GM04504 (cell line): ENCODE data around the gene ITGB2.

Source experiments
- DNase-seq: peaks from one replicate; pipeline ENCODE4 v3.0.0-alpha.2; 2012; ENCODE audit warnings: low read depth

The ITGB2 gene

GRCh38 chr21:44910229-44911067, 10.3 kb downstream of the ITGB2 start:
- DNase-seq, result no peak

DNA sequence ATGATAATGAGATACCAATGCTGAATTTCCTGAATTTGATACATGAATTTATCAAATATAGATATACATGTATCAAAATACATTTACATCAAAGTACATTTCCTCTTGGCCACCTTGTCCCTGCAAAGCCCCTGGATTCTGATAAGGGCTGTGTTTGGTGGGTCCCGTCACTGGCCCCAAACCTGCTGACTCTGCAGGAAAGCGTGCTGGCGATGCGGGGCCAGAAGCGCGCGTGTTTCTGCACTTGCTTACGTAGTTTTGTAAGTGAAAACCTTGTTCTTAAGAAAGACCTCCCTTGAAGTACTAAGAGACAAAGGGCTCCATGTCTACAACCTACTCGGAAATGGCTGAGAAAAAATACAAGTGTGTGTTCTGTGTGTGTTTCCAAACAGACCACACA, 11.0 kb downstream of the ITGB2 start:
- no peak for DNase-seq

DNA sequence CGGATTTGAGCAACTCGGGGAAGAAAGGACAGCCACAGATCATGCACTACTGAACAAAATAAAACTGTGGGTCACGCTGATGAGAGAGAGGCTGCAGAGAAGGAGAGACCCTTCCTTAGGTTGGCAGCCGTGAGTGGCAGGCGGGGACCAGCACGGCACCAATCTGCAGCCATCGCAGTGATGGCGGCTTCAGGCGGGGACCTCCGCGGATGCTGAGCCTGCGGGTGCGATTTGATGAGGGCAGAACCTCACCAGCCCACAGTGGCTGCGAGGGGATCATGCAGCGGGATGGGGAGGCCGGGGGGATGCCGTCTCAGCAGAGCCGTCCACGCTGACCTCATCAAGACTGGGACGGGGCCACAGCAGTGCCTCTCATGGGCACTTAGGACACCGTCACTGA, 11.8 kb downstream of the ITGB2 start:
- DNase-seq, result no peak

GRCh38 chr21:44907966-44908895, 12.5 kb downstream of the ITGB2 start:
- DNase-seq, result no peak

GRCh38 chr21:44907225-44907965, 13.3 kb downstream of the ITGB2 start:
- DNase-seq, result no peak

DNA sequence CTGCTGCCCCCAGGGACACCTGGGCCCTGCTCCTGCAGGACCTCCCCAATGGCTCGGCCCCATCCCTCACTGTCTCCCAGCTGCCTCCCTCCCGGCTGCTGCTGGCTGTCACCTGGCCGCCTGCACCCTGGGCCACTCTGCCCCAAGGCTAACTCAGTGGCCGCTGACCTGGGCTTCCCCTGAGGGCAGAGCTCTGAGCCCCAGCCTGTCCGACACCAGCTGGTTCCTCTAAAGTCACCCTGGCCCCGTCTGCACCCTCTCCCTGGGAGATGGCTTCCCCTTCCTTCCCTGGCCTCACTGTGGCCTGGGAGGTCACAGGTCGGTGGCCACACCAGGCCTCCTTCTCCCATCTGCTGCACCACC, 15.0 kb downstream of the ITGB2 start:
- DNase-seq, result no peak

DNA sequence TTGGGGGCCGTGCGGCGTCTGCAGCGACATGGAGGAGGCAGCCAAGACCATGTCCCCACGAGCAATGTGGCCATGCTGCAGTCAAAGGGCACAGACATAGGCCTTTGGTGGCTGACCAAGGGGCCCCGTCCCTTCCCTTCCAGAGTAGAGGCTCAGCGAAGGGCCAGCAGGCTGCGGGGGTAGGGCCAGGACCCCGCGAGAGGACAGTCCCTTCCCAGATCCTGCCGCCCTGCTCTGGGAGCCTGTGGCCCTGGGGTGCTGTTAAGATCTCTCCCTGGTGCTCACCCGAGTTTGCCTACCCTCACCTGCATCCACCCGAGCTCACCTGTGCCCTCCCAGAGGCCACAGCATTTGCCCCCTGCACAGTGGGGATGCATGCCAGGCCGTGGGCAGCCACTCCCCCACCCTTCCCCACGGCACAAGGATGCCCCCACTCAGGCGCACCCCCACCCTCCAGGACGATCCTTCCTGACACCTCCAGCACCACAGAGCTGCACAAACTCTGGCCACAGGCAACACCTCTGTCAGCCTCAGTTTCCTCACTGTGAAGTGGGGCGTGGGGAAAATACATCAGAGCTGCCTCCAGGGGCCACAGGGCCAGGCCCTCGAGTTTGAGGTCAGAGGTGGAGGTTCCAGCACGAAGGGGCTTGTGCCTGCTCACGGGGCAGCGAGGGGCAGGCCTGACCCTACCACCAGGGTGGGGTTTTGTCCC, 15.5 kb downstream of the ITGB2 start:
- no peak for DNase-seq

DNA sequence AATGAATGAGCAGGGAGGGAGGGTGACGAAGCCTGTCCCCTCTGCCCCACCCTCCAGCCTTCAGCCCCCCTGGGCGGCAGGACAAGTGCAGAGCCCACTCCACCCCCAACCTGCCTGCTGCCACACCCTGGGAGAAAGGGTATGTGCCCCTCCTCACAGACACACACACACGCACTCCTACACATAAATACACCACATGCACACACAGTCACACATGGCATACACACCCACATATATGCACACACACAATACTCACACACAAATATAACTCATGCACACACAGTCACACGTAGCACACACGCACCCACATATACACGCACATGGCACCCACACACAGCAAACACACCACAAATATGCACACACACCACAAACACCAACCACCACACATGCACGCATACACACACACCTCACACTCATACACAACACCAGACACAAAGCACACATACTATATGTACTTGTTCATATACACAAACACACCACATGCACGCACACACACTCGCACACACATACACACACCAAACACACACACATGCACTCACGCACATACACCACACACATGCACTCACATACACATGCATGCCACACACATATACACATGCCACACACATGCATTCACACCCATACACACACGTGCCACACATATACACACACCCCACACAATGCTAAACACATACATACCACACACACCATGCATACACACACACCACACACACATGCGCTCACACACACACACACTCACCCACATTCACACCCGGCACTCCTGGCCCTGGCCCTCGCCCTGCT, 16.4 kb downstream of the ITGB2 start:
- DNase-seq, result no peak

- no peak for DNase-seq
These were observed 17.0 kb downstream of the ITGB2 start for GRCh38 chr21:44903689-44904088.

- DNase-seq, result no peak
These were observed 17.5 kb downstream of the ITGB2 start for GRCh38 chr21:44903050-44903685.

DNA sequence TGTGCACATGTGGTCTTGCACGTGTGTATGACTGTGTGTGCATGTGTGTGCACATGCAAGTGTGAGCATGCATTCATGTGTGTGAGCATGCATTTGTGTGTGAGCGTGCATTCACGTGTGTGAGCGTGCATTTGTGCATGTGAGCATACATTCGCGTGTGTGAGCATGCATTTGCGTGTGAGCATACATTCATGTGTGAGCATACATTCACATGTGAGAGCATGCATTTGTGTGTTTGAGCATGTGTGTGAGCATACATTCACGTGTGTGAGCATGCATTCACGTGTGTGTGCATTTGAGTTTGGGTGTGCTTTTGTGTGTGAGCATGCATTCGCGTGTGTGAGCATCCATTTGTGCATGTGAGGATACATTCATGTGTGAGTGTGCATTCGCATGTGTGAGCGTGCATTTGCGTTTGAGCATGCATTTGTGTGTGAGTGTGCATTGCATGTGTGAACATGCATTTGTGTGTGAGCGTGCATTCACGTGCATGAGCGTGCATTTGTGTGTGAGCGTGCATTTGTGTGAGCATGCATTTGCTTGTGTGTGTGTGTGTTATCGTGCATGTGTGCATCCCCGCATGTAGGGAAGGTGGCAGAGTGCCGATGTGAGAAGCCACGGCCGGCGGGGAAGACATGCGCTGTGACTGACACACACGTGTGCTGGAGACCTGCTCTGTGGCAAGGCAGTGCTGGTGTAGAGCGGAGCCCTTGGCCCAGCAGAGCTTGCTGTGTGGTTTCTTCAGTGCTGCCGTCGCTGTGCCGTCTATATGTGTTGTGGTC, 18.2 kb downstream of the ITGB2 start:
- DNase-seq, result no peak

DNA sequence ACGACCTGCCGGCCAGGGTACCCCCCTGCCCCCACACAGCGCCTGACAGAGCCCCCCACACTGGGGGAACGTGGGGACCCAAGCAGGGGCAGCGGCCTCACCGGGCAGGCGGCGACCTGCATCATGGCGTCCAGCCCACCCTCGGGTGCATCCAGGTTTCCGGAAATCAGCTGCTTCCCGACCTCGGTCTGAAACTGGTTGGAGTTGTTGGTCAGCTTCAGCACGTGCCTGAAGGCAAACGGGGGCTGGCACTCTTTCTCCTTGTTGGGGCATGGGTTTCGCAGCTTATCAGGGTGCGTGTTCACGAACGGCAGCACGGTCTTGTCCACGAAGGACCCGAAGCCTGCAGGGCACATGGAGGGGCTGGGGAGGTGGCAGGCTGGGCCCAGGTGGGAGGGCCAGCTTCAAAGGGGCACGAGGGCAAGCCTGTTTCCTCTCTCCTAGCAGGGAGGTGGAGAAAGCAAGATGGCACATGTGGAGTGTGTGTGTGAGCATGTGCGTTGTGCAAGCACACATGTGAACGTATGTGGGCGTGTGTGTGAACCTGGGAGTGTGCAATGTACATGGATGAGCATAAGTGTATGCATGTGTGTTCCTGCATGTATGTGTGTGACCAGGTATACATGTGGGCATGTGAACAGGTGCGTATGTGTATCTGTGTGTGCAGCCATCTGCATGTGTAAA, 19.2 kb downstream of the ITGB2 start:
- no peak for DNase-seq

DNA sequence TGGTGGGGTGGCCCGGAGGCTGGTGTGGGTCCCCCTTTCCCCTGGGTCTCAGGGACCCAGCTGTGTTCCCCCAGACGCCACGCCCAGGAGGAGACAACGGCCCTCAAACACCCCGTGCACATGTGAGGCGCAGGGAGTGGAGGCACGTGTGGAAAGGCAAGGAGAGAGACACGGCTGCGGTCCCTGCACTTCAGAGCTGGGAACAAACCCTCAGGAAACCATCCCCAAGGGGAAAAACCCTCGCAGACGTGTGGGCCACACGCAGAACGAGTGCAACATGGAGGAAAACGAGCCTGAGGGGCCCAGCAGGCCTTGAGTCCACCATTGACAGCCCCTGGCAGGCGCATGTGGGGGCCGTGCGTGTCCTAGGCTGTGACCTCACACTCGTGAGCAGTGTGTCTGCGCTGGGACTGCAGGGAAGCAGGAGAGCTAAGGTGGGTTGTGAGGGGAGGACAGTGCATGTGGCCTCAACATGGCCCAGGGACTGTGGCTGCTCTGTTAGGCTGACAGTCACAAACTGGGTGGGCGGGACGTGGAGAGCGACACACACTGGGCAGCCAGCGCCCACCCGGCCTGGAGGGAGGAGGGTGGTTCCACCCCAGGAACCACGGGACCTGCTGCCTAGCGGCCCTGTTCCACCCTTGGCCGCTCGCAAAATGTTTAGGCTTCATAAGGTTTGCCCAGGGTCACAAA, 20.0 kb downstream of the ITGB2 start:
- DNase-seq, result no peak

DNA sequence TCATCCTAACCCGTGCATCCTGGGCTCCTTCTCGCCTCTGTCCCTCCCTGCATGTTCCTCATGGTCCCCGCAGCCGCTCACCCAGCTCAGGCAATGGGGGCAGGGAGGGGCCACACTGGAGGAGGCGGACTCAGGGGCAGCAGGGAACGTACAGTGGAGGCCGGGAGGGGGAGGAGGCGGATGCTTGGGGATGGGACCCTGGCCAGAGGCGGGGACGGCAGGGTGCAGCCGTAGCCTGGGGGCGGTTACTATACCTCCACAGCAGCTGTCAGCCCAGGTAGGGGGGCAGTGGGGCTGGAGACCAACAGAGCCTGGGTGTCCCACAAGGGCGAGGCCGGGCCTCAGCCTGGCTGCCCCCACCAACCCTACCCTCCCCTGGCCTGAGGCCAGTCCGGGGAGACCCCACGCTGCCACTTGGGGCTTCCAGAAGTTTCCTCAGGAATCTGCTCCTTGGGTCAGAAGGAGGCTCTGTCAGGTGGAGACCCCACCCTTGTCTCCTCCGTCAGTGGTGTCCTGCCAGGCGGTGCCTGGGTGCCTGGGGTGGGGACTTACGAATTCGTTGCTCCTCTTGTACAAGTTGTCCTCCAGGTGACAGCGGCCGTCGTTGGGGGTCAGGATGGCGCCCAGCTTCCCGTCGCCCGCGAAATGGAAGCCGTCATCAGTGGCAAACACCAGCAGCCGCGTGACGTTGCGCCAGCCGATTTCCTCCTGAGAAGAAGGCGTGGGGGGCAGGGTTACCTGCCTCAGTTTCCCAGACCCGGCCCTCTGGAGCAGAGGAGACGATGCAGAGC, 20.7 kb downstream of the ITGB2 start:
- no peak for DNase-seq

DNA sequence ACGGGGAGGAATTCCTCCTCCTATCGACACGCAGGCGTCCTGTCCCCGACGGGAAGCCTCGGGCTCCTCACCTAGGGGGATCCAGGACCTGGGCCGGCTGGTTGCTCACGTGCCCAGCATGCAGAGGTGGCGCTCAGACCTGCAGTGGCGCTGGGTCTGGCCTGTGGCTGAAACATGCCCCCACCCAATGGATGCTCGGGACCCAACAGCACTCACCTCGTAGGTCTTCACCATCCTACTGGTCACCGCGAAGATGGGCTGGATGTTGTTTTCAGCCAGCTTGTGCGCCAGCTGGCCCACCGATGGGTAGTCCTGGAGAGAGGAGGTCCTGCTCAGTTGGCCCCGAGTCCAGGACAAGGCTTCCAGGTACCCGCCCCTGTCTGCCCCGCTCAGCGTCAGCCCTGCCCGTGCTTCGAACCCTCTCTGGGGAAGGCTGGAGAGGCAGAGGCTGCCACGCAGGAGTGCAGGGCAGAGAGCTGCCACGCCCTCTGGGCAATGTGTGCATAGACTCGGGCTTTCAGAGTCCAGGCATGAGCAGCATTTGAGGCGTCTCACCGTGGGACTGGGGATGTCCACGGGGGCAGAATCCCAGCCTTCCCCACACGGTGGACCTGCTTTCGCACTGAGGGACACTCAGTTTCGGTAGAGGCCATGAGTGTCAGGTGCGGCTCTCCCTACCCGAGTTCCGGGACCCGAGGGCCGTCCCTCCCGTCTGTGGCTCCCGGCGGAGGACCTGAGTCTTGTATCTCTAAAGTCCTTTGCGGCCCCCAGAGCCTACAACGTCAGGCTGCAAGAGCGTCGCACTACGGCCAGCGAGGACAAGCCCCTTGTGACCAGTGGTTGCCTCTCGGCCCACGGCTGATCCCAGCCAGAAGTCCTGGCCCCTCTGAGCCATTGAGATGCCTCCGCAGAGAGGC, 21.6 kb downstream of the ITGB2 start:
- DNase-seq, result no peak

- DNase-seq, result no peak
These were observed 22.6 kb downstream of the ITGB2 start for GRCh38 chr21:44898011-44898488.
